OCI-LY1 (cell line): ENCODE measurements around the gene FCSK.

Experiments
- H2AFZ ChIP-seq: fragments of 200-600 bp; sonication (generic), shearing (Covaris generic); 2 replicates; pipeline ENCODE4 v1.6.0; 2014; ENCODE audit warnings: antibody characterized with exemption, mild to moderate bottlenecking, low read length
- H3F3A ChIP-seq: fragments of 200-600 bp; sonication (generic), shearing (Covaris generic); 2 replicates; pipeline ENCODE4 v1.6.0; 2014; ENCODE audit warnings: mild to moderate bottlenecking, antibody characterized with exemption, low read length, moderate library complexity; ENCODE audit not compliant: insufficient read depth
- H3K27ac ChIP-seq: fragments of 200-600 bp; sonication (generic); 2 replicates; pipeline ENCODE4 v1.5.1; 2014; ENCODE audit warnings: low read length, mixed run types, mild to moderate bottlenecking, low read depth; ENCODE audit not compliant: poor library complexity, severe bottlenecking
- H3K27me3 ChIP-seq: fragments of 200-600 bp; sonication (generic); 2 replicates; pipeline ENCODE4 v1.6.0; 2014; ENCODE audit warnings: antibody characterized with exemption, mild to moderate bottlenecking, low read length, moderate library complexity; ENCODE audit not compliant: insufficient read depth
- H3K36me3 ChIP-seq: fragments of 200-600 bp; sonication (generic); 2 replicates; pipeline ENCODE4 v1.6.1; 2014; ENCODE audit warnings: mild to moderate bottlenecking, antibody characterized with exemption, low read length, moderate library complexity, mixed read lengths; ENCODE audit not compliant: insufficient read depth
- H3K4me1 ChIP-seq: fragments of 200-600 bp; sonication (generic); 2 replicates; pipeline ENCODE4 v1.5.1; 2014; ENCODE audit warnings: mild to moderate bottlenecking, low read length, moderate library complexity; ENCODE audit not compliant: insufficient read depth, severe bottlenecking
- H3K4me2 ChIP-seq: fragments of 200-600 bp; sonication (generic), shearing (Covaris generic); 2 replicates; pipeline ENCODE4 v1.6.1; 2014; ENCODE audit warnings: low read length
- H3K4me3 ChIP-seq: fragments of 200-600 bp; sonication (generic); 2 replicates; pipeline ENCODE4 v1.5.1; 2014; ENCODE audit warnings: low read length, low read depth, mild to moderate bottlenecking, mixed read lengths; ENCODE audit not compliant: poor library complexity, severe bottlenecking
- H3K79me2 ChIP-seq: fragments of 200-600 bp; shearing (Covaris generic); 2 replicates; pipeline ENCODE4 v1.6.1; 2016; ENCODE audit warnings: mixed run types, low read length, mixed read lengths; ENCODE audit not compliant: insufficient read depth
- H3K9ac ChIP-seq: fragments of 200-600 bp; sonication (generic), shearing (Covaris generic); 2 replicates; pipeline ENCODE4 v1.6.1; 2014; ENCODE audit warnings: mild to moderate bottlenecking, low read length, mixed read lengths
- H3K9me2 ChIP-seq: fragments of 200-600 bp; sonication (generic), shearing (Covaris generic); 2 replicates; pipeline ENCODE4 v1.6.1; 2014; ENCODE audit warnings: low read depth, mild to moderate bottlenecking, low read length, mixed read lengths
- H3K9me3 ChIP-seq: fragments of 200-600 bp; shearing (Covaris generic); 2 replicates; pipeline ENCODE4 v1.6.1; 2014; ENCODE audit warnings: low read length, mixed read lengths
- H4K20me1 ChIP-seq: fragments of 200-600 bp; sonication (generic), shearing (Covaris generic); 2 replicates; pipeline ENCODE4 v1.6.0; 2016; ENCODE audit warnings: mild to moderate bottlenecking, low read length; ENCODE audit not compliant: insufficient read depth
- CTCF ChIP-seq: fragments of 200-600 bp; sonication (generic), shearing (Covaris generic); IDR thresholded peaks from 2 replicates; pipeline ENCODE4 v1.5.1; 2017; ENCODE audit warnings: mild to moderate bottlenecking, antibody characterized with exemption, low read length, moderate library complexity, mixed read lengths
- EZH2 ChIP-seq: fragments of 200-600 bp; sonication (generic), shearing (Covaris generic); IDR thresholded peaks from 2 replicates; pipeline ENCODE4 v1.8.0; 2017; ENCODE audit warnings: borderline replicate concordance, mixed run types, mild to moderate bottlenecking, antibody characterized with exemption, low read length, moderate library complexity, mixed read lengths

The FCSK gene

GRCh38 chr16:70460737-70461261 lies 6.4 kb downstream of the FCSK start:
- Histone ChIP-seq H2AFZ (no peak overlapping the region), H3K27me3 (no peaks in the 10 kb centered on the region), H3F3A (peaks cover 3% of the 10 kb centered on the region; the same call in 1 of the 2 replicates), H3K9me3 (no peaks in the 10 kb centered on the region), H3K9me2 (no peaks in the 10 kb centered on the region), H3K9ac (no peak overlapping the region), H3K4me1 (peaks cover 7% of the 10 kb centered on the region), H3K27ac (no peak overlapping the region), H3K4me3 (no peak overlapping the region), H3K79me2 (no peaks in the 10 kb centered on the region), H4K20me1 (no peaks in the 10 kb centered on the region), H3K4me2 (no peak overlapping the region), H3K36me3 (no peaks in the 10 kb centered on the region)
- TF ChIP-seq EZH2 (no peak), CTCF (no peak)

GRCh38 chr16:70463235-70463634 lies 8.8 kb downstream of the FCSK start:
- TF ChIP-seq EZH2 (no peak), CTCF (no peak)
- peaks cover 4% of the 10 kb centered on the region for H3K4me1 ChIP-seq
- no peaks in the 10 kb centered on the region for H3F3A ChIP-seq
- H3K9ac ChIP-seq: no peak overlapping the region
- no peak overlapping the region for H2AFZ ChIP-seq
- no peak overlapping the region for H3K27ac ChIP-seq
- no peaks in the 10 kb centered on the region for H3K9me3 ChIP-seq
- H3K9me2 ChIP-seq: no peaks in the 10 kb centered on the region
- H4K20me1 ChIP-seq: no peaks in the 10 kb centered on the region
- no peaks in the 10 kb centered on the region for H3K27me3 ChIP-seq
- H3K4me2 ChIP-seq: no peak overlapping the region
- H3K36me3 ChIP-seq: no peaks in the 10 kb centered on the region
- no peaks in the 10 kb centered on the region for H3K79me2 ChIP-seq
- no peak overlapping the region for H3K4me3 ChIP-seq

DNA sequence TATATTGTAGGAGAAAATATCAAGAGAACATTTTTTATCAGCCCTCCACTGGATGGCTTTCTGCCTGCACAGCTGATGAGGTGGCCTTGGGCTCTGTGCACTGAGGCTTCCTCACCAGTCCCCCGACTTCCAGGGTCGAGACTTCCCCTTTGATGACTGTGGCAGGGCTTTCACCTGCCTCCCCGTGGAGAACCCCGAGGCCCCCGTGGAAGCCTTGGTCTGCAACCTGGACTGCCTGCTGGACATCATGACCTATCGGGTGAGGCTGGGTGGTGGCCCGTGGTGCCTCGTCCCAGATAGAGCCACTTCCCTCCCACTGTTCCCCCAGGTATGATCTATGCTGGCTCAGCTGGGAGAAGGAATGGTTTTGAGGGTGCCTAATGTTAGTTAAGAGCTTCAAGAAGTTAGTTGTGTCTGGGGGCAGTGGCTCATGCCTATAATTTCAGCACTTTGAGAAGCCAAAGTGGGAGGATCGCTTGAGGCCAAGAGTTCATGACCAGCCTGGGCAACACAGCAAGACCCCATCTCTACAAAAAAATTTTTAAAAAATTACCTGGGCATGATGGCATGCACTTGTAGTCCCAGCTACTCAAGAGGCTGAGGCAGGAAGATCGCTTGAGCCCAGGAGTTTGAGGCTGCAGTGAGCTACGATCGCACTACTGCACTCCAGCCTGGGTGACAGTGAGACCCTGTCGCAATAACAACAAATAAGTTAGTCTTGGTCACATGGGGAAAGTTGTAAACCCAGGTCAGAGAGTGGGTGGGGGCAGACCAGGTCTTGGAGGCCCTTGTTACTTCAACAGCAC lies 11.8 kb downstream of the FCSK start:
- H3K4me1 ChIP-seq: peaks cover 4% of the 10 kb centered on the region
- no peaks in the 10 kb centered on the region for H3K9me2 ChIP-seq
- H3F3A ChIP-seq: no peaks in the 10 kb centered on the region
- H4K20me1 ChIP-seq: no peaks in the 10 kb centered on the region
- no peaks in the 10 kb centered on the region for H3K27me3 ChIP-seq
- no peaks in the 10 kb centered on the region for H3K36me3 ChIP-seq
- no peaks in the 10 kb centered on the region for H3K79me2 ChIP-seq
- no peak overlapping the region for H3K27ac ChIP-seq
- no peak overlapping the region for H3K4me2 ChIP-seq
- H2AFZ ChIP-seq: no peak overlapping the region
- TF ChIP-seq EZH2: no peak
- TF ChIP-seq CTCF: no peak
- no peak overlapping the region for H3K9ac ChIP-seq
- no peak overlapping the region for H3K4me3 ChIP-seq
- H3K9me3 ChIP-seq: no peaks in the 10 kb centered on the region
